GM12878 (cell line): ENCODE data around the gene CFAP91. TPM values are rescaled to one million over a fixed set of nuclear protein-coding genes. Genes with fewer than 3 reads are reported as not detected.
A peak's percentile ranks its signal among the peaks of the same experiment; 100 is the strongest.

Experiments used
- ATAC-seq: fragments of 200-7000 bp; cut with Tn5 transposase; 3 replicates; pipeline ENCODE4 v1.9.1; 2020; ENCODE audit warnings: mild to moderate bottlenecking, moderate library complexity
- BruUV-seq: library from RNA; stranded (reverse); fragments of 400-500 nt; replicated peaks from 2 replicates; lab custom pipeline; 2021; lab: Mats Ljungman, UMichigan
- CTCF ChIA-PET: fragments of 300-600 bp; sonication (Branson Sonifier 250); formaldehyde crosslinking; extraction: SDS; loops from one replicate; lab custom pipeline; 2021; ENCODE audit warnings: inconsistent platforms; lab: Yijun Ruan, JAX
- POLR2A ChIA-PET: fragments of 350-600 bp; formaldehyde crosslinking; extraction: SDS; loops from one replicate; lab custom pipeline; 2021; ENCODE audit warnings: inconsistent platforms; lab: Charles Lee
- RAD21 ChIA-PET: fragments of 300-600 bp; sonication (Branson Sonifier 250); formaldehyde crosslinking; loops from one replicate; lab custom pipeline; 2023; ENCODE audit warnings: antibody characterized with exemption; ENCODE audit not compliant: unreplicated experiment; lab: Charles Lee
- SMC1A ChIA-PET: fragments of 300-600 bp; sonication (Branson Sonifier 250); formaldehyde crosslinking; loops from one replicate; lab custom pipeline; 2023; ENCODE audit not compliant: unreplicated experiment, uncharacterized antibody; lab: Charles Lee
- DNase-seq: peaks from one replicate; pipeline ENCODE4 v3.0.0-alpha.2; 2011; ENCODE audit warnings: low read depth, low spot score
- FAIRE-seq: peaks from 3 replicates; lab custom pipeline; 2011; peaks lifted over from hg19 to GRCh38; lab: Jason Lieb, UNC
- H2AFZ ChIP-seq: 2 replicates; pipeline ENCODE4 v1.6.0; 2011; ENCODE audit warnings: low read depth, low read length, control low read depth; ENCODE audit not compliant: control insufficient read depth
- H3K27ac ChIP-seq: 2 replicates; pipeline ENCODE4 v1.5.1; 2011; ENCODE audit warnings: control low read depth; ENCODE audit not compliant: control insufficient read depth, insufficient read depth
- H3K27me3 ChIP-seq, 2 experiments: replicated peaks in 1 of 2; 2 replicates each; pipeline versions ENCODE4 v1.6.0 to v1.6.1; 2011; ENCODE audit warnings: low read length in 1 of 2; ENCODE audit not compliant: control insufficient read depth in 2 of 2, insufficient read depth in 2 of 2
- H3K36me3 ChIP-seq, 2 experiments: 2 replicates each; pipeline ENCODE4 v1.5.1; 2011; ENCODE audit warnings: low read length in 1 of 2; ENCODE audit not compliant: control insufficient read depth in 2 of 2, insufficient read depth in 2 of 2
- H3K4me1 ChIP-seq: 2 replicates; pipeline ENCODE4 v1.6.1; 2011; ENCODE audit warnings: mild to moderate bottlenecking, low read length, moderate library complexity, mixed read lengths; ENCODE audit not compliant: control insufficient read depth, insufficient read depth
- H3K4me2 ChIP-seq: 2 replicates; pipeline ENCODE4 v1.6.0; 2011; ENCODE audit warnings: control low read depth; ENCODE audit not compliant: control insufficient read depth, insufficient read depth
- H3K4me3 ChIP-seq: fragments of 200-600 bp; sonication (generic); 2 replicates; pipeline ENCODE4 v1.5.1; 2016
- H3K79me2 ChIP-seq: 2 replicates; pipeline ENCODE4 v1.6.0; 2011; ENCODE audit warnings: low read length; ENCODE audit not compliant: control insufficient read depth, insufficient read depth
- H3K9ac ChIP-seq: 2 replicates; pipeline ENCODE4 v1.8.0; 2011; ENCODE audit warnings: low read length, control low read depth, mixed read lengths; ENCODE audit not compliant: control insufficient read depth, insufficient read depth
- H3K9me3 ChIP-seq: replicated peaks from 3 replicates; pipeline ENCODE4 v1.5.1; 2011; ENCODE audit warnings: mild to moderate bottlenecking, low read length; ENCODE audit not compliant: control insufficient read depth, insufficient read depth
- H4K20me1 ChIP-seq: 2 replicates; pipeline ENCODE4 v1.6.0; 2011; ENCODE audit not compliant: control insufficient read depth, insufficient read depth
- CBX5 ChIP-seq: sonication (generic); IDR thresholded peaks from 2 replicates; pipeline ENCODE4 v1.6.1; 2016; ENCODE audit warnings: low read depth, moderate library complexity, mild to moderate bottlenecking, inconsistent platforms
- CEBPB ChIP-seq, 2 experiments: fragments of 150-350 bp in 1 of 2; IDR thresholded peaks; 2 replicates each; pipeline ENCODE4 v1.6.1; 2012 to 2014; ENCODE audit warnings: low read depth in 2 of 2, low read length in 2 of 2, borderline replicate concordance in 1 of 2, inconsistent platforms in 1 of 2
- EGR1 ChIP-seq, 2 experiments: IDR thresholded peaks; 1 replicate in 1 of 2; 2 replicates in 1 of 2; pipeline ENCODE4 v1.6.1; 2011 to 2012; ENCODE audit warnings: low read depth in 2 of 2, low read length in 2 of 2, borderline replicate concordance in 1 of 2, mild to moderate bottlenecking in 1 of 2, moderate library complexity in 1 of 2
- FOXM1 ChIP-seq: IDR thresholded peaks from 2 replicates; pipeline ENCODE4 v1.6.1; 2012; ENCODE audit warnings: low read depth, mild to moderate bottlenecking, inconsistent platforms, low read length, moderate library complexity
- KLF5 ChIP-seq: fragments of 450-650 bp; IDR thresholded peaks from 2 replicates; pipeline ENCODE4 v1.6.1; 2014; ENCODE audit warnings: mild to moderate bottlenecking; ENCODE audit not compliant: partially characterized antibody
- LARP7 ChIP-seq: fragments of 450-650 bp; IDR thresholded peaks from 2 replicates; pipeline ENCODE4 v1.6.1; 2017; ENCODE audit warnings: mild to moderate bottlenecking
- PAX5 ChIP-seq: IDR thresholded peaks from 2 replicates; pipeline ENCODE4 v1.6.1; 2011; ENCODE audit warnings: low read depth, low read length, borderline replicate concordance
- PAX8 ChIP-seq: fragments of 450-650 bp; IDR thresholded peaks from 2 replicates; pipeline ENCODE4 v1.6.1; 2017; ENCODE audit warnings: mild to moderate bottlenecking, moderate library complexity
- RAD21 ChIP-seq: IDR thresholded peaks from 2 replicates; pipeline ENCODE4 v1.6.1; 2011; ENCODE audit warnings: mild to moderate bottlenecking, low read depth, low read length, moderate library complexity; ENCODE audit not compliant: insufficient read depth
- REST ChIP-seq: IDR thresholded peaks from 2 replicates; pipeline ENCODE4 v1.6.1; 2012; ENCODE audit warnings: mild to moderate bottlenecking, low read depth, low read length
- SUPT20H ChIP-seq: IDR thresholded peaks from 2 replicates; pipeline ENCODE4 v1.6.1; 2011; ENCODE audit warnings: low read depth, mild to moderate bottlenecking, low read length, moderate library complexity, borderline replicate concordance; ENCODE audit not compliant: control insufficient read depth
- WGBS: methylation state at CpG from one replicate; pipeline ENCODE4 v1.1.6; 2016; ENCODE audit warnings: low lambda C conversion rate; ENCODE audit not compliant: insufficient replicate concordance, insufficient coverage; ENCODE audit errors: missing lambda C conversion rate; 5-methylcytosine and 5-hydroxymethylcytosine counted together
- in situ Hi-C: fragments of 300-500 bp; cut with MboI; formaldehyde crosslinking; loops from 9 replicates; pipeline ENCODE4 v1.14.3; 2018; ENCODE audit warnings: mixed read lengths
- intact Hi-C: fragments of 100-400 bp; cut with micrococcal nuclease; formaldehyde crosslinking; loops from one replicate; pipeline ENCODE4 v1.14.2; 2022; ENCODE audit not compliant: unreplicated experiment
- polyA plus RNA-seq, 11 experiments: library from polyadenylated mRNA; depleted of rRNA in 4 of 11; unstranded in 6 of 11; stranded (reverse) in 5 of 11; fragments of >200 nt; fragmentation: Nextera tagmentation in 4 of 11; fragmentation: Illumina TruSeq in 1 of 11; extraction: Ambion mirVana in 4 of 11; extraction: Trizol in 1 of 11; gene quantifications; 1 replicate in 1 of 11; 2 replicates in 10 of 11; pipeline versions ENCODE4 v1.2.1 to v1.2.3, GENCODE V29; 2011 to 2016; ENCODE audit warnings: inconsistent platforms in 2 of 11, missing spikeins in 2 of 11, low read depth in 1 of 11
- total RNA-seq, 4 experiments: library from RNA; depleted of rRNA in 3 of 4; stranded (reverse); fragments of >200 nt in 3 of 4; fragmentation: Illumina TruSeq in 1 of 4; extraction: Trizol in 1 of 4; gene quantifications; 2 replicates each; pipeline versions ENCODE4 v1.2.1 to v1.2.3, GENCODE V29; 2013 to 2021
- TF ChIP-seq, protein P1 (sequence below): fragments of 450-650 bp; formaldehyde crosslinking; IDR thresholded peaks from 2 replicates; pipeline ENCODE4 v1.4.0; 2020; ENCODE audit warnings: mild to moderate bottlenecking, moderate library complexity
- TF ChIP-seq, protein P2 (sequence below), 3 experiments: IDR thresholded peaks in 2 of 3; conservative IDR thresholded peaks in 1 of 3; 2 replicates each; pipeline ENCODE4 v1.5.1; 2011; ENCODE audit warnings: low read depth in 3 of 3, low read length in 3 of 3, mild to moderate bottlenecking in 3 of 3, control low read depth in 2 of 3, moderate library complexity in 2 of 3, inconsistent platforms in 1 of 3, mixed read lengths in 1 of 3; ENCODE audit not compliant: control insufficient read depth in 2 of 3, insufficient read depth in 1 of 3; ENCODE audit errors: extremely low read depth in 1 of 3

Gene CFAP91
- total and polyA plus RNA-seq, 10 of the 15 experiments (the other 5 are each of a cell fraction or from before 2014, with no cell fraction given): 0.03 to 2.2 (median 0.92) TPM

GRCh38 chr3:119681279-119681678 lies 21.5 kb upstream of the CFAP91 start:
- FAIRE-seq (peak; percentile 66), DNase-seq (no peak), ATAC-seq (peak; percentile 39)
- ChIA-PET SMC1A (interaction anchor here (0.7 to 14.0 kb wide), 58 partner anchors 8 to 801 kb away, joined by 3 to 329 read pairs (median 4); partner anchors contain the start of genes ARHGAP31, B4GALT4, CD80 and PLA1A), RAD21 (interaction anchor here (0.6 to 7.7 kb wide), 34 partner anchors 9 to 797 kb away, joined by 3 to 158 read pairs (median 5); partner anchors contain the start of genes B4GALT4, CD80, IGSF11 and TIMMDC1), POLR2A (interaction anchor here (1.1 to 8.3 kb wide), 7 partner anchors 15 to 355 kb away, joined by 3 to 104 read pairs (median 5); no protein-coding TSS in a partner anchor), CTCF (interaction anchor here (0.6 to 12.2 kb wide), 72 partner anchors 9 to 894 kb away, joined by 3 to 296 read pairs (median 5); partner anchors contain the start of genes B4GALT4, CD80, IGSF11 and TEX55)
- Histone ChIP-seq H2AFZ (peak overlapping the region; percentile 6), H3K9me3 (no peaks in the 10 kb centered on the region; the same call in 2 of the 3 replicates), H3K79me2 (peaks cover 11% of the 10 kb centered on the region), H3K9ac (no peak overlapping the region), H3K4me1 (peaks cover 6% of the 10 kb centered on the region), H4K20me1 (no peaks in the 10 kb centered on the region), H3K4me2 (no peak overlapping the region), H3K36me3 (no peaks in the 10 kb centered on the region), H3K27me3 (no peaks in the 10 kb centered on the region), H3K27ac (no peak overlapping the region; the same call in 1 of the 2 replicates), H3K4me3 (no peak overlapping the region)
- no TSS peak for BruUV-seq
- in situ Hi-C loops (loop anchor here (10.0 to 25.0 kb wide), 2 partner anchors 394 to 536 kb away; partner anchors contain the start of genes ARHGAP31 and TEX55), intact Hi-C loops (loop anchor here (1.0 kb wide), 4 partner anchors 406 to 797 kb away; no protein-coding TSS in a partner anchor)
- WGBS: 0% methylated on average over 1 of the region's 1 CpG
- no peak for TF ChIP-seq PAX8
- TF ChIP-seq FOXM1: peak; percentile 64
- TF ChIP-seq PAX5: no peak
- TF ChIP-seq SUPT20H: no peak
- TF ChIP-seq RAD21: peak; percentile 93
- TF ChIP-seq KLF5: no peak
- no peak for TF ChIP-seq LARP7
- TF ChIP-seq CEBPB (IDR thresholded peaks at IDR 0.05; ENCODE audit: borderline replicate concordance in 1 of 2, low read depth in 2 of 2, low read length in 2 of 2): no peak
- no peak for TF ChIP-seq EGR1 (IDR thresholded peaks at IDR 0.05; ENCODE audit: borderline replicate concordance in 1 of 2, low read depth in 2 of 2, low read length in 2 of 2)
- TF ChIP-seq REST: no peak
- TF ChIP-seq, protein P1, sequence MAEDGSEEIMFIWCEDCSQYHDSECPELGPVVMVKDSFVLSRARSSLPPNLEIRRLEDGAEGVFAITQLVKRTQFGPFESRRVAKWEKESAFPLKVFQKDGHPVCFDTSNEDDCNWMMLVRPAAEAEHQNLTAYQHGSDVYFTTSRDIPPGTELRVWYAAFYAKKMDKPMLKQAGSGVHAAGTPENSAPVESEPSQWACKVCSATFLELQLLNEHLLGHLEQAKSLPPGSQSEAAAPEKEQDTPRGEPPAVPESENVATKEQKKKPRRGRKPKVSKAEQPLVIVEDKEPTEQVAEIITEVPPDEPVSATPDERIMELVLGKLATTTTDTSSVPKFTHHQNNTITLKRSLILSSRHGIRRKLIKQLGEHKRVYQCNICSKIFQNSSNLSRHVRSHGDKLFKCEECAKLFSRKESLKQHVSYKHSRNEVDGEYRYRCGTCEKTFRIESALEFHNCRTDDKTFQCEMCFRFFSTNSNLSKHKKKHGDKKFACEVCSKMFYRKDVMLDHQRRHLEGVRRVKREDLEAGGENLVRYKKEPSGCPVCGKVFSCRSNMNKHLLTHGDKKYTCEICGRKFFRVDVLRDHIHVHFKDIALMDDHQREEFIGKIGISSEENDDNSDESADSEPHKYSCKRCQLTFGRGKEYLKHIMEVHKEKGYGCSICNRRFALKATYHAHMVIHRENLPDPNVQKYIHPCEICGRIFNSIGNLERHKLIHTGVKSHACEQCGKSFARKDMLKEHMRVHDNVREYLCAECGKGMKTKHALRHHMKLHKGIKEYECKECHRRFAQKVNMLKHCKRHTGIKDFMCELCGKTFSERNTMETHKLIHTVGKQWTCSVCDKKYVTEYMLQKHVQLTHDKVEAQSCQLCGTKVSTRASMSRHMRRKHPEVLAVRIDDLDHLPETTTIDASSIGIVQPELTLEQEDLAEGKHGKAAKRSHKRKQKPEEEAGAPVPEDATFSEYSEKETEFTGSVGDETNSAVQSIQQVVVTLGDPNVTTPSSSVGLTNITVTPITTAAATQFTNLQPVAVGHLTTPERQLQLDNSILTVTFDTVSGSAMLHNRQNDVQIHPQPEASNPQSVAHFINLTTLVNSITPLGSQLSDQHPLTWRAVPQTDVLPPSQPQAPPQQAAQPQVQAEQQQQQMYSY: no peak
- TF ChIP-seq, protein P2, sequence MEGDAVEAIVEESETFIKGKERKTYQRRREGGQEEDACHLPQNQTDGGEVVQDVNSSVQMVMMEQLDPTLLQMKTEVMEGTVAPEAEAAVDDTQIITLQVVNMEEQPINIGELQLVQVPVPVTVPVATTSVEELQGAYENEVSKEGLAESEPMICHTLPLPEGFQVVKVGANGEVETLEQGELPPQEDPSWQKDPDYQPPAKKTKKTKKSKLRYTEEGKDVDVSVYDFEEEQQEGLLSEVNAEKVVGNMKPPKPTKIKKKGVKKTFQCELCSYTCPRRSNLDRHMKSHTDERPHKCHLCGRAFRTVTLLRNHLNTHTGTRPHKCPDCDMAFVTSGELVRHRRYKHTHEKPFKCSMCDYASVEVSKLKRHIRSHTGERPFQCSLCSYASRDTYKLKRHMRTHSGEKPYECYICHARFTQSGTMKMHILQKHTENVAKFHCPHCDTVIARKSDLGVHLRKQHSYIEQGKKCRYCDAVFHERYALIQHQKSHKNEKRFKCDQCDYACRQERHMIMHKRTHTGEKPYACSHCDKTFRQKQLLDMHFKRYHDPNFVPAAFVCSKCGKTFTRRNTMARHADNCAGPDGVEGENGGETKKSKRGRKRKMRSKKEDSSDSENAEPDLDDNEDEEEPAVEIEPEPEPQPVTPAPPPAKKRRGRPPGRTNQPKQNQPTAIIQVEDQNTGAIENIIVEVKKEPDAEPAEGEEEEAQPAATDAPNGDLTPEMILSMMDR (IDR thresholded peaks at IDR 0.05 in 2 of 3, conservative IDR thresholded peaks at IDR 0.05 in 1 of 3; ENCODE audit: control insufficient read depth in 2 of 3, extremely low read depth in 1 of 3, insufficient read depth in 1 of 3, low read depth in 3 of 3, low read length in 3 of 3): peak; percentile 51 to 83 (median 57); a peak in 4 of 6 replicates
- 0 out of 2 replicates have a peak, but pooled peaks have one; percentile 39 for TF ChIP-seq CBX5
